Lower lobe of right lung (tissue), 2 donors: Measurements from ENCODE around the gene EFHD2. TPM values are rescaled to one million over a fixed set of nuclear protein-coding genes. Genes with fewer than 3 reads are reported as not detected.

Experiments used
- ATAC-seq, 2 donors: fragments of 200-7000 bp; cut with Tn5 transposase; one replicate each; pipeline ENCODE4 v1.9.1; 2020 to 2022; ENCODE audit warnings: mild to moderate bottlenecking in 2 of 2, moderate library complexity in 2 of 2
- DNase-seq: peaks from one replicate; pipeline ENCODE4 v3.0.0-alpha.2; 2020
- H3K27ac ChIP-seq: fragments of 200-600 bp; one replicate; pipeline ENCODE4 v1.8.0; 2022
- H3K27me3 ChIP-seq: fragments of 200-600 bp; one replicate; pipeline ENCODE4 v1.8.0; 2022; ENCODE audit warnings: low read depth
- H3K36me3 ChIP-seq: fragments of 200-600 bp; one replicate; pipeline ENCODE4 v1.8.0; 2022; ENCODE audit warnings: mild to moderate bottlenecking
- H3K4me1 ChIP-seq: fragments of 200-600 bp; one replicate; pipeline ENCODE4 v1.8.0; 2022
- H3K4me3 ChIP-seq: fragments of 200-600 bp; one replicate; pipeline ENCODE4 v1.8.0; 2022; ENCODE audit warnings: mild to moderate bottlenecking
- H3K9me3 ChIP-seq: fragments of 200-600 bp; one replicate; pipeline ENCODE4 v1.8.0; 2022
- CTCF ChIP-seq: fragments of 200-600 bp; IDR thresholded peaks from one replicate; pipeline ENCODE4 v1.8.0; 2022; ENCODE audit warnings: antibody characterized with exemption, mild to moderate bottlenecking
- intact Hi-C: fragments of 100-400 bp; cut with DNase I; formaldehyde crosslinking; loops from one replicate; pipeline ENCODE4 v1.11.0; 2022
- total RNA-seq: library from RNA; stranded (reverse); fragmentation: NEBNext Ultra II Directional; extraction: Animal tissue kit (Norgen Biotek cat#: 25700); gene quantifications from one replicate; pipeline ENCODE4 v1.2.1, GENCODE V29; 2021
- donor health status: DM: no; HTN: yes; CAD: no; lungs with severe emphysema.

EFHD2 gene
- total RNA-seq, 1 donor from 2014 or later: 100 TPM

GRCh38 chr1:15407580-15407979, 2.1 kb upstream of the EFHD2 start:
- no peak overlapping the region for H3K27ac ChIP-seq
- H3K4me3 ChIP-seq: no peak overlapping the region
- no peaks in the 10 kb centered on the region for H3K9me3 ChIP-seq
- H3K36me3 ChIP-seq: no peaks in the 10 kb centered on the region
- no peak for ATAC-seq
- DNase-seq: no peak
- TF ChIP-seq CTCF: no peak
- peaks cover 14% of the 10 kb centered on the region for H3K4me1 ChIP-seq
- intact Hi-C loops: no loop called here
- no peaks in the 10 kb centered on the region for H3K27me3 ChIP-seq

- Histone ChIP-seq H3K4me1 (peaks cover 27% of the 10 kb centered on the region), H3K27me3 (no peaks in the 10 kb centered on the region), H3K9me3 (no peaks in the 10 kb centered on the region), H3K27ac (peak overlapping the region; percentile 84), H3K36me3 (no peaks in the 10 kb centered on the region), H3K4me3 (peak overlapping the region; percentile 86)
- no peak for TF ChIP-seq CTCF
- DNase-seq: no peak
- intact Hi-C loops: no loop called here
- ATAC-seq: no peak
Observed at GRCh38 chr1:15408890-15409387, 749 bp upstream of the EFHD2 start.

GRCh38 chr1:15410223-15410883, 665 bp downstream of the EFHD2 start:
- Histone ChIP-seq H3K27me3 (no peaks in the 10 kb centered on the region), H3K4me1 (peaks cover 41% of the 10 kb centered on the region), H3K4me3 (peak overlapping the region; percentile 86), H3K9me3 (no peaks in the 10 kb centered on the region), H3K36me3 (peaks cover 3% of the 10 kb centered on the region), H3K27ac (peak overlapping the region; percentile 84)
- no peak for TF ChIP-seq CTCF
- ATAC-seq (no peak), DNase-seq (no peak)
- intact Hi-C loops: no loop called here

GRCh38 chr1:15410884-15411245, 1.2 kb downstream of the EFHD2 start:
- DNase-seq: no peak
- ATAC-seq: no peak
- Histone ChIP-seq H3K4me3 (peak overlapping the region; percentile 86), H3K36me3 (peaks cover 8% of the 10 kb centered on the region), H3K27me3 (no peaks in the 10 kb centered on the region), H3K27ac (peak overlapping the region; percentile 84), H3K9me3 (no peaks in the 10 kb centered on the region), H3K4me1 (peaks cover 46% of the 10 kb centered on the region)
- intact Hi-C loops: no loop called here
- no peak for TF ChIP-seq CTCF

GRCh38 chr1:15411593-15412137, 2.0 kb downstream of the EFHD2 start:
- Histone ChIP-seq H3K36me3 (peaks cover 11% of the 10 kb centered on the region), H3K4me1 (peaks cover 54% of the 10 kb centered on the region), H3K4me3 (peak overlapping the region; percentile 86), H3K9me3 (no peaks in the 10 kb centered on the region), H3K27ac (peak overlapping the region; percentile 84), H3K27me3 (no peaks in the 10 kb centered on the region)
- DNase-seq: peak; percentile 83
- intact Hi-C loops: no loop called here
- TF ChIP-seq CTCF: no peak
- peak; percentile 51 to 62 for ATAC-seq
